Neural progenitor cell (in vitro differentiated cells): ENCODE results near the gene NOX3. TPM values are rescaled to one million over a fixed set of nuclear protein-coding genes. Genes with fewer than 3 reads are reported as not detected.
"Not testable (repeated sequence)": the region's sequence is repeated elsewhere in the genome, so short reads cannot be mapped to it uniquely, and the experiment has no call there.

Experiments used
- DNase-seq: peaks from one replicate; pipeline ENCODE4 v3.0.0-alpha.2; 2016; ENCODE audit warnings: low spot score
- H2AFZ ChIP-seq: fragments of 200-600 bp; sonication (generic); replicated peaks from 2 replicates; pipeline ENCODE4 v1.6.1; 2016; ENCODE audit warnings: antibody characterized with exemption
- H3F3A ChIP-seq: fragments of 200-600 bp; sonication (generic); 2 replicates; pipeline ENCODE4 v1.6.1; 2016; ENCODE audit warnings: antibody characterized with exemption, low read depth
- H3K27ac ChIP-seq: fragments of 200-600 bp; sonication (generic); 2 replicates; pipeline ENCODE4 v1.5.1; 2016; ENCODE audit warnings: mild to moderate bottlenecking
- H3K27me3 ChIP-seq: fragments of 200-600 bp; sonication (generic); 2 replicates; pipeline ENCODE4 v1.6.1; 2016; ENCODE audit warnings: mild to moderate bottlenecking, moderate library complexity
- H3K36me3 ChIP-seq: fragments of 200-600 bp; sonication (generic); 2 replicates; pipeline ENCODE4 v1.5.1; 2016
- H3K4me1 ChIP-seq: fragments of 200-600 bp; sonication (generic); 2 replicates; pipeline ENCODE4 v1.6.1; 2016; ENCODE audit warnings: mixed run types
- H3K4me2 ChIP-seq: fragments of 200-600 bp; sonication (generic); 2 replicates; pipeline ENCODE4 v1.6.1; 2016
- H3K4me3 ChIP-seq: fragments of 200-600 bp; sonication (generic); 2 replicates; pipeline ENCODE4 v1.5.1; 2016
- H3K79me2 ChIP-seq: fragments of 200-600 bp; sonication (generic); 2 replicates; pipeline ENCODE4 v1.6.1; 2016; ENCODE audit warnings: low read depth
- H3K9ac ChIP-seq: fragments of 200-600 bp; sonication (generic); 2 replicates; pipeline ENCODE4 v1.6.1; 2016
- H3K9me3 ChIP-seq: fragments of 200-600 bp; sonication (generic); 2 replicates; pipeline ENCODE4 v1.5.1; 2016; ENCODE audit warnings: low read depth
- H4K20me1 ChIP-seq: fragments of 200-600 bp; sonication (generic); 2 replicates; pipeline ENCODE4 v1.6.1; 2016; ENCODE audit warnings: low read depth
- H3K27ac Mint-ChIP-seq: 3 replicates; pipeline ENCODE4 v1.8.0; 2021; ENCODE audit warnings: mixed read lengths
- H3K27me3 Mint-ChIP-seq: 2 replicates; pipeline ENCODE4 v1.8.0; 2022; ENCODE audit warnings: low read depth, mild to moderate bottlenecking, inconsistent platforms, moderate library complexity, mixed read lengths; ENCODE audit not compliant: insufficient read depth
- H3K36me3 Mint-ChIP-seq: 3 replicates; pipeline ENCODE4 v1.8.0; 2021; ENCODE audit warnings: mixed read lengths
- H3K4me1 Mint-ChIP-seq: 3 replicates; pipeline ENCODE4 v1.8.0; 2021; ENCODE audit warnings: mixed read lengths
- H3K4me3 Mint-ChIP-seq: 3 replicates; pipeline ENCODE4 v1.8.0; 2021; ENCODE audit warnings: mild to moderate bottlenecking, moderate library complexity, mixed read lengths
- H3K9me3 Mint-ChIP-seq: 3 replicates; pipeline ENCODE4 v1.8.0; 2020; ENCODE audit warnings: mixed read lengths
- CTCF ChIP-seq: fragments of 200-600 bp; sonication (generic); IDR thresholded peaks from 2 replicates; pipeline ENCODE4 v1.5.1; 2017; ENCODE audit warnings: antibody characterized with exemption, mild to moderate bottlenecking
- EZH2 ChIP-seq: fragments of 200-600 bp; sonication (generic); IDR thresholded peaks from 2 replicates; pipeline ENCODE4 v1.6.1; 2017; ENCODE audit warnings: antibody characterized with exemption, mild to moderate bottlenecking, moderate library complexity
- EZH2phosphoT487 ChIP-seq: fragments of 200-600 bp; sonication (generic); IDR thresholded peaks from 2 replicates; pipeline ENCODE4 v1.6.1; 2017; ENCODE audit warnings: antibody characterized with exemption
- total RNA-seq: library from RNA; depleted of rRNA; stranded (reverse); fragments of >200 nt; gene quantifications from 2 replicates; pipeline ENCODE4 v1.2.3, GENCODE V29; 2015; ENCODE audit warnings: low replicate concordance

NOX3 gene
- total RNA-seq, 1 donor from 2014 or later = not detected

DNA sequence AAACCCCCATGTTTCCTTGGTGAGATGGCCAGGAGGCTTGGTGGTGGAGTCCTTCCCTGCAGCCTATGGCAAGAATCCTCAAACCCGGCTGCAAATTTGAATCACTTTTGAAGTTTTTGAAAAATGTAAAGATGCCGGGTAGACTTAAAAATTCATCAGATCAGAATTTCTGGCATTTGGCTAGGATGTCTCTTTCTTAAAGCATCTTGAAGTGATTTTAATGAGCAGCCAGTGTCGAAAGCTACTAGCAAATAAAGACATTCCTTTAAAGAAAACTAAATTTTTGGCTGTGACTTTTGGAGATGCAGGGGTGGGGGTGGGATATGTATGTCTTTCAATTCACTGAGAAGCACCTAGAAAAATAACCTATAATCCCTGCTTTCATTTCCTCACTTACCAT lies 25.6 kb upstream of the NOX3 start:
- no peaks in the 10 kb centered on the region for H3K4me1 Mint-ChIP-seq

GRCh38 chr6:155473741-155474140 lies 18.1 kb upstream of the NOX3 start:
- Histone ChIP-seq H3K4me1 (no peaks in the 10 kb centered on the region), H3K27ac (no peak overlapping the region), H3K9me3 (no peaks in the 10 kb centered on the region), H3F3A (no peaks in the 10 kb centered on the region), H2AFZ (no peak overlapping the region), H3K4me3 (no peak overlapping the region), H3K4me2 (no peak overlapping the region), H3K36me3 (no peaks in the 10 kb centered on the region), H3K27me3 (no peaks in the 10 kb centered on the region), H3K79me2 (no peaks in the 10 kb centered on the region), H3K9ac (no peak overlapping the region), H4K20me1 (no peaks in the 10 kb centered on the region)
- no peak for DNase-seq
- no peak overlapping the region for H3K4me3 Mint-ChIP-seq
- H3K27me3 Mint-ChIP-seq = no peaks in the 10 kb centered on the region
- TF ChIP-seq EZH2phosphoT487 (no peak), EZH2 (no peak), CTCF (no peak)
- H3K4me1 Mint-ChIP-seq = no peaks in the 10 kb centered on the region
- H3K27ac Mint-ChIP-seq = no peak overlapping the region
- peaks cover 10% of the 10 kb centered on the region for H3K9me3 Mint-ChIP-seq
- peaks cover 5% of the 10 kb centered on the region for H3K36me3 Mint-ChIP-seq

More for the DNA sequence above, 25.6 kb upstream of the NOX3 start:
- Histone ChIP-seq H3F3A (no peaks in the 10 kb centered on the region), H3K9ac (no peak overlapping the region), H3K27me3 (no peaks in the 10 kb centered on the region), H2AFZ (no peak overlapping the region), H3K4me1 (no peaks in the 10 kb centered on the region), H3K4me2 (no peak overlapping the region), H4K20me1 (no peaks in the 10 kb centered on the region), H3K9me3 (no peaks in the 10 kb centered on the region), H3K79me2 (no peaks in the 10 kb centered on the region), H3K27ac (no peak overlapping the region), H3K36me3 (no peaks in the 10 kb centered on the region), H3K4me3 (no peak overlapping the region)
- no peak overlapping the region for H3K4me3 Mint-ChIP-seq
- H3K27me3 Mint-ChIP-seq = no peaks in the 10 kb centered on the region
- no peak for TF ChIP-seq EZH2
- no peak for TF ChIP-seq EZH2phosphoT487
- TF ChIP-seq CTCF = no peak
- no peak for DNase-seq
- H3K36me3 Mint-ChIP-seq = no peaks in the 10 kb centered on the region
- no peak overlapping the region for H3K27ac Mint-ChIP-seq
- no peaks in the 10 kb centered on the region for H3K9me3 Mint-ChIP-seq

DNA sequence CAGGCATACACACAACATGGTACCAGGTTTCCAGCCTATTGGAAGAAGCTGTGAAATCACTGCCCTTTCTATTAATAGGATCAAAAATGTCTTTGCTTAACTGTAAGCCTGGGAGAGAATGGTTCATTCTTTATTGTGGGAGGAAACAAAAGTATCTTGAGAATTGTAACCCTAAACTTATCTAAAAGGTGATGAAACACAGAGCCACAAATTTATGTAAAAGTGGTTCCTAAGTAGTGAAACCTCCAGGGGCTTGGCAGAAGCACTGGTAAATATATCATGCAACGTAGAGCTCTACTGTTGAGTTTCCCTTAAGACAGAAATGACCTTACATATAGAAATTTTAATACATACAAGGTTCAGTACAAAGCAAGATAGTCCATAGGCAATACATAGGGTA lies 17.2 kb upstream of the NOX3 start:
- Histone ChIP-seq H3K27ac (no peak overlapping the region), H3K4me2 (no peak overlapping the region), H3K79me2 (no peaks in the 10 kb centered on the region), H3K27me3 (no peaks in the 10 kb centered on the region), H3K4me3 (no peak overlapping the region), H3K9me3 (no peaks in the 10 kb centered on the region), H2AFZ (no peak overlapping the region), H4K20me1 (no peaks in the 10 kb centered on the region), H3F3A (no peaks in the 10 kb centered on the region), H3K36me3 (no peaks in the 10 kb centered on the region), H3K4me1 (no peaks in the 10 kb centered on the region), H3K9ac (no peak overlapping the region)
- Mint-ChIP-seq H3K4me3 (no peak overlapping the region), H3K36me3 (peaks cover 5% of the 10 kb centered on the region), H3K9me3 (peaks cover 14% of the 10 kb centered on the region), H3K27me3 (no peaks in the 10 kb centered on the region), H3K27ac (no peak overlapping the region), H3K4me1 (no peaks in the 10 kb centered on the region)
- no peak for DNase-seq
- TF ChIP-seq EZH2phosphoT487 (no peak), CTCF (no peak), EZH2 (no peak)

GRCh38 chr6:155470979-155471616 lies 15.5 kb upstream of the NOX3 start:
- not testable (repeated sequence) for H3K4me1 Mint-ChIP-seq, H3K4me3 Mint-ChIP-seq, H3K36me3 Mint-ChIP-seq, H3K27me3 ChIP-seq, H3K9ac ChIP-seq, H3K36me3 ChIP-seq, H4K20me1 ChIP-seq, H3K4me3 ChIP-seq, DNase-seq, H3K27ac ChIP-seq, H3K4me1 ChIP-seq, H3K27me3 Mint-ChIP-seq, H3K9me3 ChIP-seq, H2AFZ ChIP-seq, H3K4me2 ChIP-seq, H3K79me2 ChIP-seq, H3K27ac Mint-ChIP-seq, H3F3A ChIP-seq
- H3K9me3 Mint-ChIP-seq = peaks cover 22% of the 10 kb centered on the region

DNA sequence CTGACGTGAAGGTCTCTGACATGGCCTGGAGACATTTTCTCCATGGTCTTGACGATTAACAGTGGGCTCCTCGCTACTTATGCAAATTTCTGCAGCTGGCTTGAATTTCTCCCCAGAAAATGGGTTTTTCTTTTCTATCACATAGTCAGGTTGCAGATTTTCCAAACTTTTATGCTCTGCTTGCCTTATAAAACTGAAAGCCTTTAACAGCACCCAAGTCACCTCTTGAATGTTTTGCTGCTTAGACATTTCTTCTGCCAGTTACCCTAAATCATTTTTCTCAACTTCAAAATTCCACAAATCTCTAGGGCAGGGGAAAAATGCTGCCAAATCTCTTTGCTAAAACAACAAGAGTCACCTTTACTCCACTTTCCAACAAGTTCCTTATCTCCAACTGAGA lies 12.9 kb upstream of the NOX3 start:
- not testable (repeated sequence) for H3K27ac ChIP-seq, H2AFZ ChIP-seq, H4K20me1 ChIP-seq, H3K9me3 ChIP-seq, H3F3A ChIP-seq, H3K4me3 Mint-ChIP-seq, H3K27me3 ChIP-seq, H3K79me2 ChIP-seq, DNase-seq, H3K36me3 ChIP-seq, H3K27ac Mint-ChIP-seq, H3K36me3 Mint-ChIP-seq, H3K4me2 ChIP-seq, H3K9ac ChIP-seq, H3K4me1 ChIP-seq, H3K4me3 ChIP-seq, H3K4me1 Mint-ChIP-seq, H3K27me3 Mint-ChIP-seq
- peaks cover 26% of the 10 kb centered on the region for H3K9me3 Mint-ChIP-seq
